Measurements from ENCODE around the gene MTG1.

MTG1 gene

GRCh38 chr10:133390597-133391248, 3.2 kb upstream of the MTG1 start:
- ChIA-PET POLR2A (interaction anchor here (0.6 kb wide), 1 partner anchor 11 kb away, joined by 3 read pairs; no protein-coding TSS in a partner anchor), CTCF (interaction anchor here (0.8 to 2.5 kb wide), 6 partner anchors 8 to 83 kb away, joined by 3 to 12 read pairs (median 4); partner anchors contain the start of gene PAOX)
- no peak for DNase-seq (ENCODE audit: extremely low spot score)
- no peak for TF ChIP-seq CTCF (IDR thresholded peaks at IDR 0.05; ENCODE audit: control extremely low read depth, extremely low read depth, low read depth, missing control alignments)

- POLR2A ChIA-PET, result interaction anchor here (0.6 kb wide), 1 partner anchor 11 kb away, joined by 3 read pairs; no protein-coding TSS in a partner anchor
Observed at GRCh38 chr10:133391249-133391635, 2.7 kb upstream of the MTG1 start.

DNA sequence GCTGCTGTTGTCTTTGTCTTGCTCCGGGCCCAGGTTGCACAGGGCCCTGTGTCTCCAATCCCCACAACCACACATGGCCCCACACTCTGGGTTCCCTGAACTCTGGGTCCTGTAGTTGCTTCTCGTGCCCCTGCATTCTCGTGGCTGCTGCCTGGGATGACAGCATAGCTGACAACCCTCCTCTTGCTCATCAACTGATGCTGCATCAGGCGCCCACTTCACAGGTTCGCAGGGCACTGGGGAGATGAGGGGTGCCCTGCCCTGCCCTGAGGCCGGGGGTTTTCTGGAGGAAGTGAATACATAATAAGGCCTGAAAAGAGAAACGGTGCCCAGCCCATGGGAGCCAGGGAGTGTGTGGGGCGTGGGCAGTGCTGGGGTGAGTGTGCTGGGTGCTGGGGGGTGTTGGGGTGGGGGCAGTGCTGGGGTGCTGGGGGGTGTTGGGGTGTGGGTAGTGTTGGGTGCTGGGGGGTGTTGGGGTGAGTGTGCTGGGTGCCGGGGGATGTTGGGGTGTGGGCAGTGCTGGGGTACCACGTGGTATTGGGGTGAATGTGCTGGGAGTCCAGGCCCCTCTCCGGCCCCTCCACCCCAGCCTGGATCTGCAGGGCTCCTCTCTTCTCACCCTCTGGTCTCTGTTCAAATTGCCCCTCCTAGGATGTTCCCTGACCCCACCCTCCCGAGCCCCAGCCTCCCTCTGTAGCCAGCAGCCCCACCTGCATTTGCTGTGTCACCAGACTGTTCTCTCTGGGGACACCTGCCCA, 2.0 kb upstream of the MTG1 start:
- POLR2A ChIA-PET, result no interaction called here
- DNase-seq (ENCODE audit: extremely low spot score), result no peak
- CTCF ChIA-PET, result interaction anchor here (1.1 to 2.3 kb wide), 2 partner anchors 62 to 84 kb away, joined by 4 to 6 read pairs; no protein-coding TSS in a partner anchor
- no peak for TF ChIP-seq CTCF (IDR thresholded peaks at IDR 0.05; ENCODE audit: control extremely low read depth, extremely low read depth, low read depth, missing control alignments)

More at GRCh38 chr10:133391249-133391635, 2.7 kb upstream of the MTG1 start:
- TF ChIP-seq CTCF (IDR thresholded peaks at IDR 0.05; ENCODE audit: control extremely low read depth, extremely low read depth, low read depth, missing control alignments), result no peak
- CTCF ChIA-PET, result interaction anchor here (1.0 to 2.3 kb wide), 4 partner anchors 8 to 84 kb away, joined by 3 to 6 read pairs (median 4); no protein-coding TSS in a partner anchor
- DNase-seq (ENCODE audit: extremely low spot score), result no peak

- ChIA-PET POLR2A (no interaction called here), CTCF (no interaction called here)
- no peak for DNase-seq (ENCODE audit: extremely low spot score)
Observed at GRCh38 chr10:133393401-133394063, 425 bp upstream of the MTG1 start.

GRCh38 chr10:133394801-133395221, 854 bp downstream of the MTG1 start:
- no peak for TF ChIP-seq CTCF (IDR thresholded peaks at IDR 0.05; ENCODE audit: control extremely low read depth, extremely low read depth, low read depth, missing control alignments)
- ChIA-PET POLR2A (no interaction called here), CTCF (no interaction called here)

More at GRCh38 chr10:133393401-133394063, 425 bp upstream of the MTG1 start:
- TF ChIP-seq CTCF (IDR thresholded peaks at IDR 0.05; ENCODE audit: control extremely low read depth, extremely low read depth, low read depth, missing control alignments), result no peak

DNA sequence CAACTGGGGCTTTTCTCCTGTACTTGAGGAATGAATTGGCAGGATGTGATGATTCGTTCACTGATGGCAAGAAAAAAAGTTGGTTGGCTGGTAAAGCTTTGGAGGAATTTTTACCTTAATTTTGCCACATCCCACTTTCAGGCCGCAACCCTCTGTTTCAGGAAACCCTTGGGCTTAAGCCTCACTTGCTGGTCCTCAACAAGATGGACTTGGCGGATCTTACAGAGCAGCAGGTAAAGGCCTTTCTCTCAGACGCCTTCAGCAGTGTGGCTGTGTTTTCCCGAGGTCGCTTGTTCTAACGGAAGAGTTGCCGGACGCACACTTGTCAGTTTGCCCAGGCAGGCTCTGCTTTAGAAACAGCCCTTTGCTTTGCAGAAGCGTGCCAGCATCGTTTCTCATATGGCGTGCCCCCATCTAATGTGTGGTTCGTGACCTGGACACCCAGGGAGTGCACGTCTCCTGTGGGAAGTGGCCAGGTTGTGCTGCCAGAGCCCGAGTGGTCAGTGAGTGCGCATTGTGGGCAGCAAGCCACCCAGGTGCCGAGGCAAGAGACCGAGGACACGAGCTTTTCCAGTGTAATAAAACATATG, 2.2 kb downstream of the MTG1 start:
- ChIA-PET CTCF (no interaction called here), POLR2A (no interaction called here)
- no peak for DNase-seq (ENCODE audit: extremely low spot score)
- no peak for TF ChIP-seq CTCF (IDR thresholded peaks at IDR 0.05; ENCODE audit: control extremely low read depth, extremely low read depth, low read depth, missing control alignments)

More at GRCh38 chr10:133394801-133395221, 854 bp downstream of the MTG1 start:
- no peak for DNase-seq (ENCODE audit: extremely low spot score)

Measured in GM10248 (cell line).